Ammon's horn (tissue), 1 donor: ENCODE measurements around the gene PAIP2.
"Not testable (repeated sequence)": the region's sequence is repeated elsewhere in the genome, so short reads cannot be mapped to it uniquely, and the experiment has no call there.

Experiments used
- DNase-seq: peaks from one replicate; pipeline ENCODE4 v3.0.0-alpha.2; 2016; ENCODE audit warnings: low spot score

PAIP2 gene

GRCh38 chr5:139315056-139315615 is 26.5 kb upstream of the PAIP2 start:
- no peak for DNase-seq

- DNase-seq: no peak
Observed at GRCh38 chr5:139335811-139336210, 5.8 kb upstream of the PAIP2 start.

- DNase-seq: no peak
Observed at GRCh38 chr5:139340051-139340450, 1.6 kb upstream of the PAIP2 start.

GRCh38 chr5:139341187-139341688 is 416 bp upstream of the PAIP2 start:
- DNase-seq: no peak

GRCh38 chr5:139342423-139342723 is 719 bp downstream of the PAIP2 start:
- DNase-seq: no peak

- DNase-seq: no peak
Observed at GRCh38 chr5:139343476-139343875, 1.8 kb downstream of the PAIP2 start.

- DNase-seq: no peak
Observed at GRCh38 chr5:139344177-139344576, 2.5 kb downstream of the PAIP2 start.

- DNase-seq: not testable (repeated sequence)
Observed at GRCh38 chr5:139345442-139345841, 3.8 kb downstream of the PAIP2 start.

GRCh38 chr5:139347863-139348262 is 6.2 kb downstream of the PAIP2 start:
- not testable (repeated sequence) for DNase-seq

GRCh38 chr5:139354186-139354585 is 12.5 kb downstream of the PAIP2 start:
- no peak for DNase-seq

GRCh38 chr5:139355900-139356299 is 14.2 kb downstream of the PAIP2 start:
- DNase-seq: not testable (repeated sequence)

GRCh38 chr5:139358064-139358463 is 16.4 kb downstream of the PAIP2 start:
- no peak for DNase-seq

- no peak for DNase-seq
Observed at GRCh38 chr5:139360384-139360783, 18.7 kb downstream of the PAIP2 start.

GRCh38 chr5:139361835-139362429 is 20.3 kb downstream of the PAIP2 start:
- DNase-seq: no peak

- DNase-seq: no peak
Observed at GRCh38 chr5:139363937-139364336, 22.3 kb downstream of the PAIP2 start.

GRCh38 chr5:139364466-139364865 is 22.8 kb downstream of the PAIP2 start:
- no peak for DNase-seq

- no peak for DNase-seq
Observed at GRCh38 chr5:139368613-139369012, 27.0 kb downstream of the PAIP2 start.

- no peak for DNase-seq
Observed at GRCh38 chr5:139369181-139369580, 27.5 kb downstream of the PAIP2 start.

- no peak for DNase-seq
Observed at GRCh38 chr5:139371482-139372435, 30.1 kb downstream of the PAIP2 start.

- no peak for DNase-seq
Observed at GRCh38 chr5:139374909-139375308, 33.3 kb downstream of the PAIP2 start.

- DNase-seq: no peak
Observed at GRCh38 chr5:139376364-139376763, 34.7 kb downstream of the PAIP2 start.

GRCh38 chr5:139377226-139377625 is 35.6 kb downstream of the PAIP2 start:
- no peak for DNase-seq
